Measurements from ENCODE around the gene SMAP2.
"Not testable (repeated sequence)": the region's sequence is repeated elsewhere in the genome, so short reads cannot be mapped to it uniquely, and the experiment has no call there.

The SMAP2 gene

DNA sequence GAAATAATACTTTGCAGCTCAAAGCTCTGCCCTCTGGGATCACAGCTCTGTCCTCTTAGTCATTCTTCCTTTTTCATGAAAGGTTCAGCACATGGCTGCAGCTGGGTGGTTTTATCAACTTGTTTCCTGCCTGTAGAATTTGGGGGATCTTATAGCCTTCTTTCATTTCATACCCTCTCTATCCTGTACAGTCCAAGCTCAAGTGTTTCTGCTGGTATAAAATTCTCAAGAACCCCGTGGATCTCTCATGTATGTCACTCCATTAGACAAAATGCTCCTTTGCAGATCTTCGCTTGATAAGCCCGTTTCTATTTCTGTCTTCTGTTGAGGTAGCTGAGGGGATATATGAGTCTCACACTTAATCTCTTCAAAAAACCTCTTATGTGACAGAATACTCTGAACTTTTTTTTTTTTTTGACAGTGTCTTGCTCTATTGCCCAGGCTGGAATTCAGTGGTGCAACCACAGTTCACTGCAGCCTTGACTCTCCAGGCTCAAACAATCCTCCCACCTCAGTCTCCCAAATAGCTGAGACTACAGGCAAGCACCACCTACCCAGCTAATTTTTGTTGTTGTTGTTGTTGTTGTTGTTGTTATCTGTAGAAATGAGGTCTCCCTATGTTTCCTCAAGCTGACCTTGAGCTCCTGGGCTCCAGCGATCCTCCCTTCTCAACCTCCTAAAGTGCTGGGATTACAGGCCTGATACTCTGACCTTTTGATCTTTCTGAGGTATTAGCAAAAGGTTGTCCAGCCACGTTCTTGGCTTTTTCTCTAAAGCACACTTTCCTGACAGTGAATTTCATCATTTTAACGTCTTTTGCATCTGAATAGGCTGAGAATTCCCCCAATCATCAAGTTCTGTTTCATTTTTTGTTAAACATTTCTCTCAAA is 31.8 kb upstream of the SMAP2 start:
- no peak for DNase-seq (ENCODE audit: low read depth in 2 of 2)
- TF ChIP-seq, protein P1, sequence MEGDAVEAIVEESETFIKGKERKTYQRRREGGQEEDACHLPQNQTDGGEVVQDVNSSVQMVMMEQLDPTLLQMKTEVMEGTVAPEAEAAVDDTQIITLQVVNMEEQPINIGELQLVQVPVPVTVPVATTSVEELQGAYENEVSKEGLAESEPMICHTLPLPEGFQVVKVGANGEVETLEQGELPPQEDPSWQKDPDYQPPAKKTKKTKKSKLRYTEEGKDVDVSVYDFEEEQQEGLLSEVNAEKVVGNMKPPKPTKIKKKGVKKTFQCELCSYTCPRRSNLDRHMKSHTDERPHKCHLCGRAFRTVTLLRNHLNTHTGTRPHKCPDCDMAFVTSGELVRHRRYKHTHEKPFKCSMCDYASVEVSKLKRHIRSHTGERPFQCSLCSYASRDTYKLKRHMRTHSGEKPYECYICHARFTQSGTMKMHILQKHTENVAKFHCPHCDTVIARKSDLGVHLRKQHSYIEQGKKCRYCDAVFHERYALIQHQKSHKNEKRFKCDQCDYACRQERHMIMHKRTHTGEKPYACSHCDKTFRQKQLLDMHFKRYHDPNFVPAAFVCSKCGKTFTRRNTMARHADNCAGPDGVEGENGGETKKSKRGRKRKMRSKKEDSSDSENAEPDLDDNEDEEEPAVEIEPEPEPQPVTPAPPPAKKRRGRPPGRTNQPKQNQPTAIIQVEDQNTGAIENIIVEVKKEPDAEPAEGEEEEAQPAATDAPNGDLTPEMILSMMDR (IDR thresholded peaks at IDR 0.05; ENCODE audit: low read depth, low read length) = no peak
- no peak overlapping the region for H3K4me3 ChIP-seq (replicated peaks in 1 of 2; ENCODE audit: low read depth in 2 of 2, low read length in 2 of 2)

DNA sequence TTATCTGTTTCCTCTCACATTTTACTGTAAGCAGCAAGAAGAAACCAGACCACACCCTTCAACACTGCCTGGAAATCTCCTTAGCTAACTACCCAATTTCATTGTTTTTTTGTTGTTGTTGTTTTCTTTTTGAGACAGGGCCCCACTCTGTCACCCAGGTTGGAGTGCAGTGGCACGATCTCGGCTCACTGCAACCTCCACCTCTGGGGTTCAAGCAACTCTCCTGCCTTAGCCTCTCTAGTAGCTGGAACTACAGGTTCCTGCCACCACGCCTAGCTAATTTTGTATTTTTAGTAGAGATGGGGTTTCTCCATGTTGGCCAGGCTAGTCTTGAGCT is 31.2 kb upstream of the SMAP2 start:
- DNase-seq (ENCODE audit: low read depth in 2 of 2) = not testable (repeated sequence)

DNA sequence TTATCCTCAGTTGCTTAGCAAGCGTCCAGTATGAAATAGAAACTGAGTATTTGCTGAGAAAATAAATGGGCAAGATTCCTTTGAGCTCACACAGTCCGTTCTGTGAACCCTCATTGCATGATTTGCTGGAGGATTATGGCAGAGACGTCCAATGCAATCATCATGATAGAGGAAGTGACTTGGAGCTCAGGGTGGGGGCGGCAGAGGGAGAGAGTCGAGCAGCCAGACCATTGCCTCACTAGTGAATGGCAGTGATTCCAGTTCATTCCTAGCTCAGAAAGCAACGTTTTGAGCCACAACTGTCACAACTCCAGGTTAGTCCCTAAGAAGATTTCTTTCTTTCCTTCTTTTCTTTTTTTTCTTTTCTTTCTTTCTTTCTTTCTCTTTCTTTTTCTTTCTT is 28.9 kb upstream of the SMAP2 start:
- peak; percentile 65 to 72 for DNase-seq (ENCODE audit: low read depth in 2 of 2)
- TF ChIP-seq, protein P1 (IDR thresholded peaks at IDR 0.05; ENCODE audit: low read depth, low read length) = no peak
- no peak overlapping the region for H3K4me3 ChIP-seq (replicated peaks in 1 of 2; ENCODE audit: low read depth in 2 of 2, low read length in 2 of 2)

More for the DNA sequence above, 31.2 kb upstream of the SMAP2 start:
- H3K4me3 ChIP-seq (replicated peaks in 1 of 2; ENCODE audit: low read depth in 2 of 2, low read length in 2 of 2) = not testable (repeated sequence)

DNA sequence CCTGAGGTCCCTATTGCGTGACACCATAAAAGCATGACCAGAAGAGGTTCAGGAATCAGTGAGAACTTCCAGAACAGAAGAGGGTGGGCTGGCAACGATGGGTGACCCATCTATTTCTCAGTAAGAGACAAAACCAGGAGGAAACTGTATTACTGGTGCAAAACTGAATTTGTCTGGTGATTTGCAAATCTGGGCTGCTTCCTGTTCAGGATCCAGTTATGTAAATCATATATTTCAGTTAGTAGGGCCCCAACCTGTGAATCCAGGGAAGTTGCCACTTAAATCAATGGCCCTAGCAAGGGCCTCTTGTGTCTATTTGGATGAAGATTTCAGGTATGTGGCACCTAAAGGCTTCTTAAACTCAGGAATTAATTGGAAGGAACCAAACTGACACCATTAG is 23.1 kb upstream of the SMAP2 start:
- H3K4me3 ChIP-seq (replicated peaks in 1 of 2; ENCODE audit: low read depth in 2 of 2, low read length in 2 of 2) = no peak overlapping the region
- TF ChIP-seq, protein P1 (IDR thresholded peaks at IDR 0.05; ENCODE audit: low read depth, low read length) = no peak
- DNase-seq (ENCODE audit: low read depth in 2 of 2) = no peak

- TF ChIP-seq, protein P1 (IDR thresholded peaks at IDR 0.05; ENCODE audit: low read depth, low read length) = no peak
- no peak overlapping the region for H3K4me3 ChIP-seq (replicated peaks in 1 of 2; ENCODE audit: low read depth in 2 of 2, low read length in 2 of 2)
- no peak for DNase-seq (ENCODE audit: low read depth in 2 of 2)
Observed at GRCh38 chr1:40351124-40351523, 22.4 kb upstream of the SMAP2 start.

DNA sequence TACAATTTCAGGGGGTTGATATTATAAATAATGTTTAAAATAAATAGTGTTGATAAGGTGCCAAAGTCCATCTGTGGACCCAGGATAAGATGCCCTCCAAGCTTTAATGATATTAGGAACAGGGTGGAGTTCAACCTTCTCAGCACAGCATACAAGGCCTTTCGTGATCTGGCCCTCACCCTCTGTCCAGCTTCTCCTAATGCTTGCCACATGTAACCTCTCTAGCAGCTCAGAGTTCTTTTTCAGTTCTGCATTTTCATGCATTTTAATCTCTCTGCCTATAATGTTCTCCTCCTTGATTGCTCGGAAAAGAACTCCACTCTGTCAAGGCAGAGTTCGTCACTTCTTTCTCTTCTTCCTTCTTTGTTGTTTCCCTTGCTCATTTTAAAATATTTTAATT is 21.4 kb upstream of the SMAP2 start:
- no peak for DNase-seq (ENCODE audit: low read depth in 2 of 2)
- TF ChIP-seq, protein P1 (IDR thresholded peaks at IDR 0.05; ENCODE audit: low read depth, low read length) = no peak
- no peak overlapping the region for H3K4me3 ChIP-seq (replicated peaks in 1 of 2; ENCODE audit: low read depth in 2 of 2, low read length in 2 of 2)

GRCh38 chr1:40353082-40353481 is 20.4 kb upstream of the SMAP2 start:
- DNase-seq (ENCODE audit: low read depth in 2 of 2) = no peak
- no peak overlapping the region for H3K4me3 ChIP-seq (replicated peaks in 1 of 2; ENCODE audit: low read depth in 2 of 2, low read length in 2 of 2)
- TF ChIP-seq, protein P1 (IDR thresholded peaks at IDR 0.05; ENCODE audit: low read depth, low read length) = no peak
